Kidney capillary endothelial cell (primary cell): ENCODE measurements around the gene USP36.
"Not testable (repeated sequence)": the region's sequence is repeated elsewhere in the genome, so short reads cannot be mapped to it uniquely, and the experiment has no call there.

Source experiments
- DNase-seq: peaks from one replicate; pipeline ENCODE4 v3.0.0-alpha.2; 2018; ENCODE audit warnings: low spot score

USP36 gene

DNA sequence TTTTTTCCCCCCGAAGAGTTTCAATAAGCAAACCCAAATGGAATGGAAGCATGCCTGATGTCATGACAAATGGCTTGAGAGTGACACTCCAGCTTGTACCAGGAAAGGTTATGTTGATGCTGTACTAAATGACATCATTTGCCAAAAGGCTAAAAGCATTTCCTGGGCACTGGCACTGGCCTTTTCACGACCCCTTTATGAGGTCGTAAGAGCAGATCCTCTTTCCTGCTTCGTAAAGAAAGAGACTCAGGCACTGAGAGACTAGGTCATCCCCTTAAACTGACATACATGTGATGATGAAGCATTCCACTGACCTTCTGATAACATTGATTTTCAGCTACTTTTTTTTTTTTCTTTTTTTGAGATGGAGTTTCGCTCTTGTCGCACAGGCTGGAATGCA lies 31.9 kb upstream of the USP36 start:
- DNase-seq = no peak

DNA sequence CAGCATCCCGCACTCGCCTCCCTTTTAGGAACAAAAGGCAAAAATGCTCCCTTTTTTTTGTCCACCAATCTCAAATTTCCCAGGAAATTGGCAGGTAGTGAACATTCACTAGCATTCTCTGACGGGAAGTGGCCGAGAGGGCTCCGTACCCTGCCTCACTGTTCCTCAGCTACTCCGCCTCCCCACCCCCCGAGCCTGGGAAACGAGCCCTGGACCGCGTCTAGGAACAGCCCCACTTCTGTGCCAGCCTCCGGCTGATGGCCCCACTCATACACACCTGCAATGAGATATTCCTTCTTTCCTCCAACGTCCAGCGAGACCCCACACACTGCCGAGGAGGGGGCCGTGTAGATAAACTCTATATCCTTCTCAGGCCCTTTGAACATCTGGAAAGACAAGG lies 30.0 kb upstream of the USP36 start:
- DNase-seq = no peak

GRCh38 chr17:78868391-78868790 lies 27.8 kb upstream of the USP36 start:
- no peak for DNase-seq

- not testable (repeated sequence) for DNase-seq
Measured at GRCh38 chr17:78867046-78867445, 26.4 kb upstream of the USP36 start.

- peak; percentile 77 for DNase-seq
Measured at GRCh38 chr17:78865682-78866390, 25.2 kb upstream of the USP36 start.

DNA sequence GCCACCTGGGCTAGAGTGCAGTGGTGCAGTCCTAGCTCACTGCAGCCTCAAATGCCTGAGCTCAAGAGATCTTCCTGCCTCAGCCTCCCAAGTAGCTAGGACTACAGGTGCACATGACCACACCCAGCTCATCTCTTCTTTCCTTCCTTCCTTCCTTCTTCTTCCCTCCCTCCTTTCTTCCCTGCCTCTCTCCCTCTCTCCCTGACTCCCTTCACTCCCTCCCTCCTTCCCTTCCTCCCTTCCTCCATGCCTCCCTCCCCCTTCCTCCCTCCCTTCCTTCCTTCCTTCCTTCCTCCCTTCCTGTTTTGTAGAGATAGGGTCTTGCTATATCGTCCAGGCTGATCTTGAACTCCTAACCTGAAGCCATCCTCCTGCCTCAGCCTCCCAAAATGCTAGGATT lies 23.5 kb upstream of the USP36 start:
- no peak for DNase-seq

DNA sequence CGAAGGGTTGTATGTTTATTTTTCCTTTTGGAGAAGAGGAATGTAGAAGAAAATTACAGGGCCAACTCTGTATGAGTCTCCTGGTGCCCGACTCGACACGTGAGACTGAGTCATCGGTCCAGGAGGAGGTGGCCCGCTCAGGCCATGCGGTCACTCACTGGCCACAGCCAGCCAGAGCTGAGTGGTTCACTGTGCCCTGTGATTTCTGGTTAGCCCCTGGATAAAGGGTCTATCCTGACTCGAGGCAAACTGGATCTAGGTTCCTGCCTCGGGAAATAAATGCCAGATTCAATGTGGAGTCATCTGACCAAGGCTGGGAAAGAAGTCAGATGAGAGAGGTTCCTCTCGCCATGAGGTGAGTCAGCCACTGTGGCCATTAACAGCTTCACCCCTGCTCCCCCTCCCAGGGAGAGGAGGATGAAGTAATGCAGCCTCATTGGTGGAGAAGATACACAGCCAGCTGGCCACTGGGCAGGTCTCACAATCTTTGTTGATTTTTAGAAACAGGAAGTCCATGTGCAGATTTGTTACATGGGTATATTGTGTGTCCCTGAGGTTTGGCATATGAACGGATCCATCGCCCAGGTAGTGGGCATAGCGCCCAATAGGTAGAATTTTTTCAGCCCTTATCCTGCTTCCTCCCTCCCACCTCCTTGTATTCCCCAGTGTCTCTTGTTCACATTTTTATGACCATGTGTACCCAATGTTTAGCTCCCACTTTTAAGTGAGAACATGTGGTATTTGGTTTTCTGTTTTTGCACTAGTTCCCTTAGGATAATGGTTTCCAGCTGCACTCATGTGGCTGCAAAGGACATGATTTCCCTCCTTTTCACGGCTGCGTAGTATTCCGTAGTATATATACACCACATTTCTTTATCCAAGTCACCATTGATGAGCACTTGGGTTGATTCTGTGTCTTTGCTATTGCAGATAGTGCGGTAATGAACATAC lies 21.7 kb upstream of the USP36 start:
- peak; percentile 65 for DNase-seq

DNA sequence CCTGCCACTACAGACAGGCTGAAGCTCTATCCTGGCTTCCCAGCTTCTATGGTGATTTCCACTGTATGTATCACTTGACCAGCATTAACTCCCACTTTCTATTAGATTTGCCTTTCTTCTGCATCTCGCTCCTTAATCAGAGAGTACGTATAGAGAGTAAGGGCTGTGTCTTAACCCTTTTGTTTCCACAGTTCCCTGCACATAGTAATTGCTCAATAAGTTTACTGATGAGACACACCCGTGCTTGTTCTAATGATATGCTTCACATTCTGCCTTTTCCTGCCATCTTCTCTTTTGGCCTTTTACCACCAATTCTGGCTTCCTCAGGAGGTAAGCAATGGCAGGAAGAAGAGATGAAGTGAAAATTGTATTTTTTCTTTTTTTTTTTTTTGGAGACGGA lies 20.6 kb upstream of the USP36 start:
- no peak for DNase-seq

- no peak for DNase-seq
Measured at GRCh38 chr17:78859051-78859450, 18.4 kb upstream of the USP36 start.

DNA sequence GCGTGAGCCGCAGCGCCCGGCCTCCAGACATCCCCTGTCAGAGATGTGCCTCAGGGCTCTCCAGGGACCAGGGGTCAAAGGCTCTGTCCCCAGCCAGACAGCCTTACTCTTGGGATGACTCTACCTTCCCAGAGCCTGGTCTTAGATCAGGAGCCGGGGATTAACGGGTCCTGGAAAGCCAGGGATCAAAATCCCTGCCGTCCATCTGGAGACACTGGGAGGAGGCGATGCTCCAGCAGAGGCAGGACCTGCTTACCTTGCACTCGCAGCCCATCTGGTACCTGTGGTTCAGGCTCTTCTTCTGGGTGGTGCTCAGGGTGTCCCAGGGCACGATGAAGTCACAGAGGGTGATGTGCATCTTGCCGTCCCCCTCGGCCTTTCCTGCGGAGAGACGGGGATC lies 16.7 kb upstream of the USP36 start:
- no peak for DNase-seq

DNA sequence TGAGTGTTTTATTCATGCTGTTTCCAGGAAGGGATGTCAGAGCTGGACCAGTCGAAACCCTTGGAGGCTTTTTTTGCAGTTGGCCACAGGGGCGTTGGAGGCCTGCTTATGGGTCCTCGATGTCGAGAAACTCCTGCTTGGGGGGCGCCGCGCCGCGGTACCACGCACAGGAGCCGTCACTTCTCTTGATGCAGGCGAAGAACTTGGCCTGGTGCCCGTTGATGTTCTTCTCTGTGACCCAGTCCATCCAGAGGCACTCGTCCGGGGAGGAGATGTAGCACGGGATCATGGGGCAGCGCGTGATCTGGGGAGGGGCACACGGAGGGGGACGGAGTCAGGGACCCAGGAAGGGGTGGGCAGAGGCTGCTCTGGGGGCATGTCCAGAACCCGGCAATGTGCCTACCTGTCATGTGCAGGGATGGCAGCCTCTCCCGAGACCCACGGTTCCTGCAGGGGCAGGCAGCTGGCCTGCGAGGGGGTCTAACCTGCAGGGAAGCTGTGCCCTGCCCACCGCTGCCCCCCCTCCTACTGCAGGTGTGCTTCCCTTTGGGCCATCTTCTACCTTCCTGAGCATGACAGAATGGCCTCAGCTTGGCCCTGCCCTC lies 15.0 kb upstream of the USP36 start:
- no peak for DNase-seq

DNA sequence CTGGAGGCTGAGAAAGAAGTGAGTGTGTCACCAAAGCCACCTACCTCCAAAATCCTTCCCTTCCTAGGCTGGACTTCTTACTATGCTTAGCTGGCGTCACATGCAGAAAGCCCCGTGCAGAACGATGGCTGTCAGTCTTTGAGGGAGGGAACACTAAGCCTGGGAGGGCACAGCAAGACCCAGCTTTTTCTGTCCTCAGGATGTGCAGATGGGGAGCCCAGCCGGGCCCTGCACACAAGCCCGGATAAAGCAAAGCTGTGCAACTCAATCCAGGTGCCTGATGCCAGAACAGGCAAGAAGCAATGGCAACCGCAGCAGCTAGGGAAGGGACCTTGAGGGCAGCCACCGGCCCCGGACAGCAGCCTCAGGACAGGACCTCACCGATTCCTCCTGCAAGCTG lies 13.9 kb upstream of the USP36 start:
- DNase-seq = no peak

DNA sequence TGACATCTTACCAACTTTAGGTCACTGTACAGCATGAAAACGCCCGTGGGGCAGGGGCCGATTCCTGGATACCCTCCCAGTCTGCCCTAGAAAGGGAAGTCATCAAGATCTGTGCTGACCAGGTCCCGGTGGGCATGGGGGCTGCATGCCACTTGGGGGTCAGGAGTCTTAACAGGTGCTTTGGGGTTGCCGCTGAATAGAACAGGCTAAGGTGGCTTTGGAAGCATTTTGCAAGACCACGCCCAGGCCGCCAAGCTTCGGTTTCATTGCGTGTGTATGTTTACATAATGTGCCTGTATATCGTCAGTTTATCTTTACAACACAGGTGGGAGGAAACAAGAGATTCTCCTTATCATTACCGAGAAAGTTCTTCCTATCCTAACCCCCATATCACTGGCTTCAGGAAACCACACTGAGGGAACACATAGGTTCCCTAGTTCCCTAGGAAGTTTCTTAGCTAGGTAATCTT lies 13.3 kb upstream of the USP36 start:
- DNase-seq = no peak

DNA sequence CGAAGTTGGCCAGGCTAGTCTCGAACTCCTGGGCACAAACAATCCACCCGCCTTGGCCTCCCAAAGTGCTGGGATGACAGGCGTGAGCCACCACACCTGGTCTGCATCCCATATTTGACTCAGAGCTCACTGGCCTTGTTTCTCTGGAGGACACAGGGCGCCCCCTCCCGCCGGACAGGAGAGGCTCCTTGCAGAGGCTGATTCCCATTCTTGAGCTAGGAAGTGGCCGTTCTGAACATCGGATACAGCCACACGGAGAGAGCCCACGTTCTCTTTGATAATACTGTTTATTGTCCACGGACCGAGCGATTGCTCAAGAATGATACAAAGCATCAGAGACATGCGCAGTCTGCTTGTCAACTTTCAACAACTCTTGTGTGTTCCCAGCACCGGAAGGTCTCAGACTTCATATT lies 12.1 kb upstream of the USP36 start:
- no peak for DNase-seq

DNA sequence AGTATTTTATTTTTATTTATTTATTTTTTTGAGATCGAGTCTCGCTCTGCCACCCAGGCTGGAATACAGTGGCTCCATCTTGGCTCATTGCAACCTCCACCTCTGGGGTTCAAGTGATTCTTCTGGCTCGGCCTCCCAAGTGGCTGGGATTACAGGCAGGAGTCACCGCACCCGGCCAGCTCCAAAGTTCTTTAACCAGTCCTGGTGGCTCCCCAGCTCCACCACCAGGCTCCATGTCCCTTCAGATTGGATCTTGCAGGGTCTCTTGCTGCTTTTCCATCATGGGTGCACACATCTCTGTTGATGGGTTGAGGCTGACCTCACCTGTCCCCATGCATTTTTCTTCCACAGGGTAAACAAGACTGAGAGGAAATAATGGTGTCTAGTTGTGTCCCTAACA lies 8.4 kb upstream of the USP36 start:
- no peak for DNase-seq

DNA sequence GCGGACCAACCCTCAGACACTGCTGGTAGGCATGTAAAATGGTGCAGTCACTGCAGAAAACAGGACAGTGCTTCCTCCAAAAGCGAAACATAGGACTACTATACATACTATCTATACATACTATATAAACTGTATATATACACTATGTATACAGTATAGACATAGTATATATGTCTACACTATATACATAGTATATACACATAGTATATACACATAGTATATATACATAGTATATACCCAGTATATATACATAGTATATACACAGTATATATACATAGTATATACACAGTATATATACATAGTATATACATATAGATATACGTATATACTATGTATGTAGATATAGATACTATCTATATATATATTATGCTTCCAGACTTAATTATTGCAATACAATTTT lies 6.4 kb upstream of the USP36 start:
- DNase-seq = no peak

GRCh38 chr17:78844301-78845005 lies 3.8 kb upstream of the USP36 start:
- DNase-seq = peak; percentile 36

DNA sequence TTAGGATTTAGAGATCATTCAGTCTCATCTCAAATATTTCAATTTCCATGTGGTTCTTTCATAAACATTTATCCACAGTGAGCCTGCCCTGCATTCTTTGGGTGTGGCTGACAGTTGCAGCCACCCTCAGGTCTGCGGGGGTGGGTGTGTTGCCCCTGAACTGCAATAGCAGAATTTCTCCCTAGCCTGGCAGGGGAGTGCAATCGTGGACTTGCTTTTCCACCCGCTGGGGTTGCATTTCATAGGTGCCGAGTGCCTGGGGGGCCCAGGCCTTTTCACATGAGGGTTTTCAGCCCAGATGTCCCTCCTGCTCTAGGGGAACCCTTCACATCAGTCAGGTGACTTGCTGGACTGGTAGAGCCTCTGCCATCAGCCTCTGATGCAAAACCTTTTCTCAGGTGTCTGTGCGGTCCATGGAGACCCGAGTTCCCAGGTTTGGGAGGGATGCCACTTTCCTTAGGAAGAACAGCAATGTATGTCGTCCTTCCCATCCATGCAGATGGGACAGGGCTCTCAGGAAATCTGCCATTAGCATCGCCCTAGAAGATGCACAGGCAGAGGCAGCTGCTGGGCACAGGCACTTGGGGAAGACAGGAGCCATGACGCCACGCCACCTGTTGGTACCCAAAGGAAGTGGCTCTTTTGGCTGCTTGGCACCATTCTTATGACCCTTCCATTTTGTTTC lies 2.4 kb upstream of the USP36 start:
- peak; percentile 24 for DNase-seq

DNA sequence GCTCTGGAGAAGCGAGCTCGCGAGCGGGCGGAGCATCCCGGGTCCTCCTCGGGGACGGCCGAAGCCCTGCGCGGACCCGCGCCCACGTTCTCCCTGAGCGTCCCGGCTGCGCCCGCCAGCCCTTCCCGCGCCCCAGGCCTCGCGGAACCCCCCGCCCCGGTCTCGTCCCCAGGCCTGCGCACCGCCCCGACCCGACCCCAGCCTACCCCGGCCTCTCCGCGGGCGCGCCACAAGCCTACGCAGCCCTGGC lies 159 bp downstream of the USP36 start:
- no peak for DNase-seq

DNA sequence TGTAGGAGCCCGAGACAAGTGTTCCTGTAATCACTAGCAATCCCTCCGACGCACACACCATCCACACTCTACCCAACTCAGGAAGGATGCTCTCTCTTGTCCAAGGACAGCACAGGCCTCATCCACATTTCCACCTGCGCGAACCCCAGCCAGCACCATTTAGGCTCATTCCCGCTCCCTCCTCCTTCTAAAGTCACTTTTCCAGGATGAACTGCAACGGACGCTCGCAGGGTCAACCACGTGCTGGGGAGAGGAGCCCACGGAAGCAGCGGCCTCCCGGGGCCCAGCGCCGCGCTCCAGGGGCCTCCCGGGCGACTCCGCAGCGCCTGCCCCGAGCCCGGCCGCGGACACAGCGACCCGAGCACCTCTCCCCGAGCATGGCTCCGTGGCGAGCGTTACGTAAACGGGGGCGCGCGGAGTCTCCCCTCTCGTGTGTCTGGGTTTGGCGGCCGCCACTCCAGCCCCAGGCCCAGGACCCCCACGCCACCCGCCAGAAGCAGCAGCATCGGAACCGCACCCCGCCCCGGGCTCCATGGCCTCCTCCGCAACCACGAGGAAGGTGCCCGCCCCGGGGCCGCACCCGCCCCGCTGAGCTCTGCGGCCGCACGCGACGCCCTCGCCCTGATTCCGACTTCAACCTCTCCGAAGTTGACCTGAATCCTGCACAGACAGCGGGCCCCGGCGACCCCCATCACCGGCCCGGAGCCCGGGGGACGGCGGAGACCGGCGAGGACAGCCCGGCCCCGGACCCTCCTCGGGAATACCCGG lies 668 bp downstream of the USP36 start:
- DNase-seq = peak; percentile 27

DNA sequence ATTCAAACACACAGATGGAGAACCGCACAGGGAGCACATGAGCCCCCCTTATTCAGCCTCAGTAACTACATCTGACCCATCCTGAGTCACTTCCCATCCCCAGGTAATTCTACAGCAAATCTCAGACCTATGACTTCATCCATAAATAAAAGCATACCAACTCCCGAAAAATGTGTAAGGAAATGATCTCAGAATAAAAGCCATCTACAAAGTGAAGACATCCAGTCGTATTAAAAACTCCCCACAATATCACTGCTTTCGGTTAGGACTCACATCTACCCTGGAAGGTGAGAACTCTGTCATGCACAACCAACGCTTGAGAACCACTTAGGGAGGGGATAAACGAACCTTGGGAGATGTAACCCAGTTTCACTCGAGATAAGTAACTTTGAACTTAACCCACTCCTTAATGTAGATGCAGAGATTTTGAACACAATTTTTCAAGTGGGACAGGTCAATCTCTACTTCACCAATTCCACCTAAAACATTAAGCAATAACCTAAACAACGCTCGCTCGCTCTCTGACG lies 1.3 kb downstream of the USP36 start:
- peak; percentile 62 for DNase-seq
